ENCODE results near the gene JPH4. TPM values are rescaled to one million over a fixed set of nuclear protein-coding genes. Genes with fewer than 3 reads are reported as not detected.

Gene JPH4
- total RNA-seq, 1 experiment from 2014 or later, result 50.1 TPM

DNA sequence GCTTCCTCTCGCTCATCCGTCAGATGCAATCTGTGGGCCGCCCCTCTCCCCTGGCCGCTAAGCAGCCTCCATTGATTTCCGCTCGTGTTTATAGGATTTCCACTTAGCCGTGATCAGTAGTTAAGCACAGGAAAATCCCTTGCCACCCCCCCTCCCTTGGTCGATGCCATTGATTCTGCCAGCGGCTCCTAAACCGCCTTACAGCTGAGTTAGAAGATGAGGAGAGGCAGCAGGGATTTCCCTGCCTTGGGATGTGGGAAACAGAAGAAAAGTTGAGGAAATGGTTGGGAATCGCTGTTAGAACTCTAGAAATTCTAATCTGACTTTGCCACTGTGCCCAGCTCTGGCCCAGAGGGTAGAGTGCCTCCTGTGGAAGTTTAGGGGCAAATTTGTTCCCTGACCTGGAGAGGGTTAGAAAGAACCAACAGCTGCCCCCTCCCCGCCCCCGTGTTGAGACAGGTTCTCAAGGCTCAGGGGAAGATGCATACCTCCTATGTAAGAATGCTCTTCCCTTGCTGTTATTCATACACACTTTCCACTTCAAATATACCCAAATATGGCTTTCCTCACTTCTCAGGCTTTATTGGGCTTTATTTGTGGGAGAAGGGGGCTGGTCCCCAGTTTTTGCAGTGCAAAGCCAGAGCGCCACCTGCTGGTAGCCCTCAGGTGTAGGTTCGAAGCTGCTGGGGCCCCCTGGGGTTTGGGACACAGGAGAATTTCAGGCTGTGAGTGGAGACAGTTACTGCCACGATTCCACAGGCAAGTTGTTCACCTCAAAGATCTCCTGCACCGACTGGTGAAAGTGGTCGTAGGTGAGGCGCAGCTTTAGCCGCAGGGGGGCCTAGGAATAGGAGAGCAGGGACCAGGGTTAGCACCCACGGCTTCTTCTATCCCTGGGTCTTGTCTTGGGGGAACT lies 19.3 kb downstream of the JPH4 start (continued):
- TF ChIP-seq, protein P1, sequence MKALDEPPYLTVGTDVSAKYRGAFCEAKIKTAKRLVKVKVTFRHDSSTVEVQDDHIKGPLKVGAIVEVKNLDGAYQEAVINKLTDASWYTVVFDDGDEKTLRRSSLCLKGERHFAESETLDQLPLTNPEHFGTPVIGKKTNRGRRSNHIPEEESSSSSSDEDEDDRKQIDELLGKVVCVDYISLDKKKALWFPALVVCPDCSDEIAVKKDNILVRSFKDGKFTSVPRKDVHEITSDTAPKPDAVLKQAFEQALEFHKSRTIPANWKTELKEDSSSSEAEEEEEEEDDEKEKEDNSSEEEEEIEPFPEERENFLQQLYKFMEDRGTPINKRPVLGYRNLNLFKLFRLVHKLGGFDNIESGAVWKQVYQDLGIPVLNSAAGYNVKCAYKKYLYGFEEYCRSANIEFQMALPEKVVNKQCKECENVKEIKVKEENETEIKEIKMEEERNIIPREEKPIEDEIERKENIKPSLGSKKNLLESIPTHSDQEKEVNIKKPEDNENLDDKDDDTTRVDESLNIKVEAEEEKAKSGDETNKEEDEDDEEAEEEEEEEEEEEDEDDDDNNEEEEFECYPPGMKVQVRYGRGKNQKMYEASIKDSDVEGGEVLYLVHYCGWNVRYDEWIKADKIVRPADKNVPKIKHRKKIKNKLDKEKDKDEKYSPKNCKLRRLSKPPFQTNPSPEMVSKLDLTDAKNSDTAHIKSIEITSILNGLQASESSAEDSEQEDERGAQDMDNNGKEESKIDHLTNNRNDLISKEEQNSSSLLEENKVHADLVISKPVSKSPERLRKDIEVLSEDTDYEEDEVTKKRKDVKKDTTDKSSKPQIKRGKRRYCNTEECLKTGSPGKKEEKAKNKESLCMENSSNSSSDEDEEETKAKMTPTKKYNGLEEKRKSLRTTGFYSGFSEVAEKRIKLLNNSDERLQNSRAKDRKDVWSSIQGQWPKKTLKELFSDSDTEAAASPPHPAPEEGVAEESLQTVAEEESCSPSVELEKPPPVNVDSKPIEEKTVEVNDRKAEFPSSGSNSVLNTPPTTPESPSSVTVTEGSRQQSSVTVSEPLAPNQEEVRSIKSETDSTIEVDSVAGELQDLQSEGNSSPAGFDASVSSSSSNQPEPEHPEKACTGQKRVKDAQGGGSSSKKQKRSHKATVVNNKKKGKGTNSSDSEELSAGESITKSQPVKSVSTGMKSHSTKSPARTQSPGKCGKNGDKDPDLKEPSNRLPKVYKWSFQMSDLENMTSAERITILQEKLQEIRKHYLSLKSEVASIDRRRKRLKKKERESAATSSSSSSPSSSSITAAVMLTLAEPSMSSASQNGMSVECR (CRISPR knock-in tag; IDR thresholded peaks at IDR 0.05; ENCODE audit: borderline replicate concordance), result no peak
- TF ChIP-seq, protein P2, sequence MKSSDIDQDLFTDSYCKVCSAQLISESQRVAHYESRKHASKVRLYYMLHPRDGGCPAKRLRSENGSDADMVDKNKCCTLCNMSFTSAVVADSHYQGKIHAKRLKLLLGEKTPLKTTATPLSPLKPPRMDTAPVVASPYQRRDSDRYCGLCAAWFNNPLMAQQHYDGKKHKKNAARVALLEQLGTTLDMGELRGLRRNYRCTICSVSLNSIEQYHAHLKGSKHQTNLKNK (CRISPR knock-in tag; IDR thresholded peaks at IDR 0.05), result no peak
- TF ChIP-seq, protein P3, sequence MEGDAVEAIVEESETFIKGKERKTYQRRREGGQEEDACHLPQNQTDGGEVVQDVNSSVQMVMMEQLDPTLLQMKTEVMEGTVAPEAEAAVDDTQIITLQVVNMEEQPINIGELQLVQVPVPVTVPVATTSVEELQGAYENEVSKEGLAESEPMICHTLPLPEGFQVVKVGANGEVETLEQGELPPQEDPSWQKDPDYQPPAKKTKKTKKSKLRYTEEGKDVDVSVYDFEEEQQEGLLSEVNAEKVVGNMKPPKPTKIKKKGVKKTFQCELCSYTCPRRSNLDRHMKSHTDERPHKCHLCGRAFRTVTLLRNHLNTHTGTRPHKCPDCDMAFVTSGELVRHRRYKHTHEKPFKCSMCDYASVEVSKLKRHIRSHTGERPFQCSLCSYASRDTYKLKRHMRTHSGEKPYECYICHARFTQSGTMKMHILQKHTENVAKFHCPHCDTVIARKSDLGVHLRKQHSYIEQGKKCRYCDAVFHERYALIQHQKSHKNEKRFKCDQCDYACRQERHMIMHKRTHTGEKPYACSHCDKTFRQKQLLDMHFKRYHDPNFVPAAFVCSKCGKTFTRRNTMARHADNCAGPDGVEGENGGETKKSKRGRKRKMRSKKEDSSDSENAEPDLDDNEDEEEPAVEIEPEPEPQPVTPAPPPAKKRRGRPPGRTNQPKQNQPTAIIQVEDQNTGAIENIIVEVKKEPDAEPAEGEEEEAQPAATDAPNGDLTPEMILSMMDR (IDR thresholded peaks at IDR 0.05), result peak; percentile 98
- no peak for TF ChIP-seq SMAD3 (CRISPR knock-in tag; IDR thresholded peaks at IDR 0.05; ENCODE audit: borderline replicate concordance)

DNA sequence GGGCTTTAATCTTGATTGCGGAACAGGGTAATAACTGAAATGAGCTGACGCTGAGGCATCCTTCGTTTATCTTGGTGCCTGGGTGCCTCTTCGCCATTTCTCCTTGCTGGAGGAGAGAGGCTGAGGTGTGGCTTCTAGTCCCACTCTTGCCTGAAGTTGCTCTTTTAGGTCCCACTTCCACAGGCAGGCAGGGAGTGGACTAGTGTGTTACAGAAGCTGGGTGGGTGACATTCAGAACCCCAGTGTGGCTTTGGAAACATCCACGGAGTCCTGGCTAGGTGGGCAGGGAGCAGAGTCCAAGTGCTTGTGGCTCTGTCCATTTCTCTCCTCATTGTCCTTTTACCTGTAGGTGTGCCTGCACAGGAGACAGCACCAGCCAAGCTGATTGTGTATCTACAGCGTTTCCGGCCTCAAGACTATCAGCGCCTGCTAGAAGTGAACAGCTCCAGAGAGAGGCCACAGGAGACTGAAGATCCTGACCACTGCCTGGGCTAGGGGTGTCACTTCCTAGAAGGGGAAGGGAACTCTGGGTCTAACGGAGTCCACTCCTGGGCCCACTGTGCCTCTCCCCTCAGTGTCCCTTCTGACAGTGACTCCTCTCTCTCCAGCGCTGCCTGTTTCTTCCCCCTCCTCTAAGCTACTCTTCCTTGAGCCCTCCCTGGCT lies 20.1 kb downstream of the JPH4 start:
- Mint-ChIP-seq H3K4me3 (no peak overlapping the region; the same call in 1 of the 2 replicates), H3K36me3 (peaks cover 25% of the 10 kb centered on the region), H3K27ac (peak overlapping the region; percentile 79), H3K9me3 (no peaks in the 10 kb centered on the region), H3K4me1 (peaks cover 48% of the 10 kb centered on the region), H3K27me3 (ENCODE audit: low read depth) (no peaks in the 10 kb centered on the region; the same call in 1 of the 2 replicates)
- ChIA-PET POLR2A (interaction anchor here (1.1 to 9.0 kb wide), 7 partner anchors 9 to 76 kb away, joined by 3 to 102 read pairs (median 6); partner anchors contain the start of gene AP1G2), CTCF (interaction anchor here (0.6 to 8.7 kb wide), 28 partner anchors 8 to 352 kb away, joined by 3 to 377 read pairs (median 6); partner anchors contain the start of genes CMTM5, JPH4, PABPN1 and PPP1R3E)
- DNase-seq (ENCODE audit: low spot score) (no peak), ATAC-seq (no peak)
- no peak for TF ChIP-seq TEAD4 (CRISPR knock-in tag; IDR thresholded peaks at IDR 0.05)
- no peak for TF ChIP-seq NR3C1 (CRISPR knock-in tag; conservative IDR thresholded peaks at IDR 0.05; ENCODE audit: low read depth)
- TF ChIP-seq ESRRA (CRISPR knock-in tag; IDR thresholded peaks at IDR 0.05; ENCODE audit: borderline replicate concordance), result no peak
- TF ChIP-seq, protein P4, sequence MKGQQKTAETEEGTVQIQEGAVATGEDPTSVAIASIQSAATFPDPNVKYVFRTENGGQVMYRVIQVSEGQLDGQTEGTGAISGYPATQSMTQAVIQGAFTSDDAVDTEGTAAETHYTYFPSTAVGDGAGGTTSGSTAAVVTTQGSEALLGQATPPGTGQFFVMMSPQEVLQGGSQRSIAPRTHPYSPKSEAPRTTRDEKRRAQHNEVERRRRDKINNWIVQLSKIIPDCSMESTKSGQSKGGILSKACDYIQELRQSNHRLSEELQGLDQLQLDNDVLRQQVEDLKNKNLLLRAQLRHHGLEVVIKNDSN (CRISPR knock-in tag; IDR thresholded peaks at IDR 0.05), result no peak
- no peak for TF ChIP-seq NFATC4 (CRISPR knock-in tag; IDR thresholded peaks at IDR 0.05)
- TF ChIP-seq, protein P5, sequence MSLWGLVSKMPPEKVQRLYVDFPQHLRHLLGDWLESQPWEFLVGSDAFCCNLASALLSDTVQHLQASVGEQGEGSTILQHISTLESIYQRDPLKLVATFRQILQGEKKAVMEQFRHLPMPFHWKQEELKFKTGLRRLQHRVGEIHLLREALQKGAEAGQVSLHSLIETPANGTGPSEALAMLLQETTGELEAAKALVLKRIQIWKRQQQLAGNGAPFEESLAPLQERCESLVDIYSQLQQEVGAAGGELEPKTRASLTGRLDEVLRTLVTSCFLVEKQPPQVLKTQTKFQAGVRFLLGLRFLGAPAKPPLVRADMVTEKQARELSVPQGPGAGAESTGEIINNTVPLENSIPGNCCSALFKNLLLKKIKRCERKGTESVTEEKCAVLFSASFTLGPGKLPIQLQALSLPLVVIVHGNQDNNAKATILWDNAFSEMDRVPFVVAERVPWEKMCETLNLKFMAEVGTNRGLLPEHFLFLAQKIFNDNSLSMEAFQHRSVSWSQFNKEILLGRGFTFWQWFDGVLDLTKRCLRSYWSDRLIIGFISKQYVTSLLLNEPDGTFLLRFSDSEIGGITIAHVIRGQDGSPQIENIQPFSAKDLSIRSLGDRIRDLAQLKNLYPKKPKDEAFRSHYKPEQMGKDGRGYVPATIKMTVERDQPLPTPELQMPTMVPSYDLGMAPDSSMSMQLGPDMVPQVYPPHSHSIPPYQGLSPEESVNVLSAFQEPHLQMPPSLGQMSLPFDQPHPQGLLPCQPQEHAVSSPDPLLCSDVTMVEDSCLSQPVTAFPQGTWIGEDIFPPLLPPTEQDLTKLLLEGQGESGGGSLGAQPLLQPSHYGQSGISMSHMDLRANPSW (CRISPR knock-in tag; conservative IDR thresholded peaks at IDR 0.05; ENCODE audit: low read depth), result no peak
- TF ChIP-seq SOX15 (CRISPR knock-in tag; IDR thresholded peaks at IDR 0.05), result no peak
- TF ChIP-seq ZNF219 (CRISPR knock-in tag; IDR thresholded peaks at IDR 0.05; ENCODE audit: borderline replicate concordance), result no peak
- TF ChIP-seq, protein P6, sequence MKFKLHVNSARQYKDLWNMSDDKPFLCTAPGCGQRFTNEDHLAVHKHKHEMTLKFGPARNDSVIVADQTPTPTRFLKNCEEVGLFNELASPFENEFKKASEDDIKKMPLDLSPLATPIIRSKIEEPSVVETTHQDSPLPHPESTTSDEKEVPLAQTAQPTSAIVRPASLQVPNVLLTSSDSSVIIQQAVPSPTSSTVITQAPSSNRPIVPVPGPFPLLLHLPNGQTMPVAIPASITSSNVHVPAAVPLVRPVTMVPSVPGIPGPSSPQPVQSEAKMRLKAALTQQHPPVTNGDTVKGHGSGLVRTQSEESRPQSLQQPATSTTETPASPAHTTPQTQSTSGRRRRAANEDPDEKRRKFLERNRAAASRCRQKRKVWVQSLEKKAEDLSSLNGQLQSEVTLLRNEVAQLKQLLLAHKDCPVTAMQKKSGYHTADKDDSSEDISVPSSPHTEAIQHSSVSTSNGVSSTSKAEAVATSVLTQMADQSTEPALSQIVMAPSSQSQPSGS (CRISPR knock-in tag; IDR thresholded peaks at IDR 0.05; ENCODE audit: borderline replicate concordance, low read depth), result no peak
- no peak for TF ChIP-seq ZNF263 (CRISPR knock-in tag; IDR thresholded peaks at IDR 0.05; ENCODE audit: low read depth)
- TF ChIP-seq, protein P7, sequence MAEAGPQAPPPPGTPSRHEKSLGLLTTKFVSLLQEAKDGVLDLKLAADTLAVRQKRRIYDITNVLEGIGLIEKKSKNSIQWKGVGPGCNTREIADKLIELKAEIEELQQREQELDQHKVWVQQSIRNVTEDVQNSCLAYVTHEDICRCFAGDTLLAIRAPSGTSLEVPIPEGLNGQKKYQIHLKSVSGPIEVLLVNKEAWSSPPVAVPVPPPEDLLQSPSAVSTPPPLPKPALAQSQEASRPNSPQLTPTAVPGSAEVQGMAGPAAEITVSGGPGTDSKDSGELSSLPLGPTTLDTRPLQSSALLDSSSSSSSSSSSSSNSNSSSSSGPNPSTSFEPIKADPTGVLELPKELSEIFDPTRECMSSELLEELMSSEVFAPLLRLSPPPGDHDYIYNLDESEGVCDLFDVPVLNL (CRISPR knock-in tag; IDR thresholded peaks at IDR 0.05; ENCODE audit: borderline replicate concordance, low read depth), result no peak
- TF ChIP-seq, protein P8, sequence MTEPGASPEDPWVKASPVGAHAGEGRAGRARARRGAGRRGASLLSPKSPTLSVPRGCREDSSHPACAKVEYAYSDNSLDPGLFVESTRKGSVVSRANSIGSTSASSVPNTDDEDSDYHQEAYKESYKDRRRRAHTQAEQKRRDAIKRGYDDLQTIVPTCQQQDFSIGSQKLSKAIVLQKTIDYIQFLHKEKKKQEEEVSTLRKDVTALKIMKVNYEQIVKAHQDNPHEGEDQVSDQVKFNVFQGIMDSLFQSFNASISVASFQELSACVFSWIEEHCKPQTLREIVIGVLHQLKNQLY (CRISPR knock-in tag; IDR thresholded peaks at IDR 0.05), result no peak
- TF ChIP-seq TCF7 (CRISPR knock-in tag; IDR thresholded peaks at IDR 0.05; ENCODE audit: low read depth), result no peak

Data from WTC11 (cell line).